HL-60 (cell line): ENCODE results near the gene MRGPRF.

Source experiments
- CTCF ChIP-seq: IDR thresholded peaks from one replicate; pipeline ENCODE4 v1.5.1; 2011; ENCODE audit warnings: low read length, control low read depth, inconsistent platforms; ENCODE audit not compliant: insufficient read depth
- POLR2AphosphoS5 ChIP-seq: IDR thresholded peaks from 2 replicates; pipeline ENCODE4 v1.6.1; 2012; ENCODE audit warnings: low read depth
- REST ChIP-seq: IDR thresholded peaks from 2 replicates; pipeline ENCODE4 v1.6.1; 2012; ENCODE audit warnings: low read depth; ENCODE audit not compliant: insufficient replicate concordance

GRCh38 chr11:69039501-69039900 is 26.5 kb upstream of the MRGPRF start:
- TF ChIP-seq POLR2AphosphoS5 (no peak), CTCF (no peak), REST (no peak)
